WTC11 (cell line): ENCODE results near the gene NAT8L. TPM values are rescaled to one million over a fixed set of nuclear protein-coding genes. Genes with fewer than 3 reads are reported as not detected.

Experiments
- ATAC-seq: fragments of 200-7000 bp; cut with Tn5 transposase; 2 replicates; pipeline ENCODE4 v1.10.0; 2021; ENCODE audit warnings: mild to moderate bottlenecking, moderate library complexity
- CTCF ChIA-PET: fragments of 300-600 bp; sonication (Branson Sonifier 250); formaldehyde crosslinking; loops from one replicate; lab custom pipeline; 2021; ENCODE audit warnings: antibody characterized with exemption; lab: Charles Lee
- POLR2A ChIA-PET: fragments of 350-600 bp; sonication (Branson Sonifier 250); formaldehyde crosslinking; loops from one replicate; lab custom pipeline; 2021; ENCODE audit warnings: antibody characterized with exemption; lab: Charles Lee
- DNase-seq: peaks from one replicate; pipeline ENCODE4 v3.0.0; 2021; ENCODE audit warnings: low spot score
- H3K27ac Mint-ChIP-seq: 2 replicates; pipeline ENCODE4 v1.8.0; 2021; ENCODE audit warnings: mixed read lengths
- H3K27me3 Mint-ChIP-seq: 2 replicates; pipeline ENCODE4 v1.8.0; 2021; ENCODE audit warnings: low read depth, mild to moderate bottlenecking, moderate library complexity, mixed read lengths
- H3K36me3 Mint-ChIP-seq: 2 replicates; pipeline ENCODE4 v1.8.0; 2021; ENCODE audit warnings: mixed read lengths
- H3K4me1 Mint-ChIP-seq: 2 replicates; pipeline ENCODE4 v1.8.0; 2022; ENCODE audit warnings: mixed read lengths
- H3K4me3 Mint-ChIP-seq: 2 replicates; pipeline ENCODE4 v1.8.0; 2021; ENCODE audit warnings: mild to moderate bottlenecking, moderate library complexity, mixed read lengths
- H3K9me3 Mint-ChIP-seq: 2 replicates; pipeline ENCODE4 v1.8.0; 2021; ENCODE audit warnings: mixed read lengths
- CTCF ChIP-seq: fragments of 200-600 bp; IDR thresholded peaks from 2 replicates; pipeline ENCODE4 v1.8.0; 2022; ENCODE audit warnings: antibody characterized with exemption
- EMX1 ChIP-seq: fragments of 250-450 bp; sonication (Bioruptor Pico); IDR thresholded peaks from 2 replicates; pipeline ENCODE4 v1.8.0; 2021; ENCODE audit warnings: mild to moderate bottlenecking
- ESRRA ChIP-seq: sonication (generic); formaldehyde crosslinking; IDR thresholded peaks from 2 replicates; pipeline ENCODE4 v1.8.1; 2022; ENCODE audit warnings: mild to moderate bottlenecking, missing genetic modification reagents, borderline replicate concordance
- GABPB1 ChIP-seq: sonication (generic); formaldehyde crosslinking; IDR thresholded peaks from 2 replicates; pipeline ENCODE4 v1.8.1; 2023; ENCODE audit warnings: mild to moderate bottlenecking, missing genetic modification reagents
- HMGXB4 ChIP-seq: sonication (generic); formaldehyde crosslinking; IDR thresholded peaks from 2 replicates; pipeline ENCODE4 v1.8.1; 2023; ENCODE audit warnings: mild to moderate bottlenecking, moderate library complexity, missing genetic modification reagents
- IRF2 ChIP-seq: sonication (generic); formaldehyde crosslinking; IDR thresholded peaks from 2 replicates; pipeline ENCODE4 v1.8.0; 2022; ENCODE audit warnings: low read depth, missing genetic modification reagents, borderline replicate concordance
- JAZF1 ChIP-seq: fragments of 250-450 bp; sonication (Bioruptor Pico); IDR thresholded peaks from 2 replicates; pipeline ENCODE4 v1.9.0; 2021; ENCODE audit warnings: moderate library complexity, mild to moderate bottlenecking, inconsistent platforms
- KAT7 ChIP-seq: sonication (generic); formaldehyde crosslinking; IDR thresholded peaks from 2 replicates; pipeline ENCODE4 v1.8.1; 2023; ENCODE audit warnings: missing genetic modification reagents, mild to moderate bottlenecking, borderline replicate concordance
- NFYB ChIP-seq: sonication (generic); formaldehyde crosslinking; conservative IDR thresholded peaks from 2 replicates; pipeline ENCODE4 v1.8.0; 2022; ENCODE audit warnings: low read depth, missing genetic modification reagents
- RORB ChIP-seq: fragments of 250-450 bp; sonication (Bioruptor Pico); IDR thresholded peaks from 2 replicates; pipeline ENCODE4 v1.9.0; 2021; ENCODE audit warnings: mild to moderate bottlenecking
- SMAD3 ChIP-seq: sonication (generic); formaldehyde crosslinking; IDR thresholded peaks from 2 replicates; pipeline ENCODE4 v1.8.0; 2022; ENCODE audit warnings: missing genetic modification reagents, mild to moderate bottlenecking, borderline replicate concordance
- TP53 ChIP-seq: sonication (generic); formaldehyde crosslinking; IDR thresholded peaks from 2 replicates; pipeline ENCODE4 v1.8.1; 2023; ENCODE audit warnings: mild to moderate bottlenecking, missing genetic modification reagents
- ZNF138 ChIP-seq: sonication (generic); formaldehyde crosslinking; conservative IDR thresholded peaks from 2 replicates; pipeline ENCODE4 v1.8.1; 2022; ENCODE audit warnings: mild to moderate bottlenecking, moderate library complexity, missing genetic modification reagents
- ZNF532 ChIP-seq: fragments of 250-450 bp; sonication (Bioruptor Pico); IDR thresholded peaks from 2 replicates; pipeline ENCODE4 v1.9.0; 2021; ENCODE audit warnings: mild to moderate bottlenecking, borderline replicate concordance
- total RNA-seq: library from RNA; stranded (reverse); gene quantifications from 3 replicates; pipeline ENCODE4 v1.2.3, GENCODE V29; 2021
- TF ChIP-seq, protein P1 (sequence below): sonication (generic); formaldehyde crosslinking; IDR thresholded peaks from 2 replicates; pipeline ENCODE4 v1.8.1; 2022; ENCODE audit warnings: low read depth, missing genetic modification reagents, borderline replicate concordance
- TF ChIP-seq, protein P2 (sequence below): sonication (generic); formaldehyde crosslinking; IDR thresholded peaks from 2 replicates; pipeline ENCODE4 v1.8.0; 2022; ENCODE audit warnings: mild to moderate bottlenecking, missing genetic modification reagents
- TF ChIP-seq, protein P3 (sequence below): fragments of 250-450 bp; sonication (Bioruptor Pico); IDR thresholded peaks from 2 replicates; pipeline ENCODE4 v1.9.0; 2021; ENCODE audit warnings: mild to moderate bottlenecking
- TF ChIP-seq, protein P4 (sequence below): sonication (generic); formaldehyde crosslinking; IDR thresholded peaks from 2 replicates; pipeline ENCODE4 v1.8.0; 2022; ENCODE audit warnings: mild to moderate bottlenecking, missing genetic modification reagents

Gene NAT8L
- total RNA-seq, 1 experiment from 2014 or later, result 20.0 TPM

DNA sequence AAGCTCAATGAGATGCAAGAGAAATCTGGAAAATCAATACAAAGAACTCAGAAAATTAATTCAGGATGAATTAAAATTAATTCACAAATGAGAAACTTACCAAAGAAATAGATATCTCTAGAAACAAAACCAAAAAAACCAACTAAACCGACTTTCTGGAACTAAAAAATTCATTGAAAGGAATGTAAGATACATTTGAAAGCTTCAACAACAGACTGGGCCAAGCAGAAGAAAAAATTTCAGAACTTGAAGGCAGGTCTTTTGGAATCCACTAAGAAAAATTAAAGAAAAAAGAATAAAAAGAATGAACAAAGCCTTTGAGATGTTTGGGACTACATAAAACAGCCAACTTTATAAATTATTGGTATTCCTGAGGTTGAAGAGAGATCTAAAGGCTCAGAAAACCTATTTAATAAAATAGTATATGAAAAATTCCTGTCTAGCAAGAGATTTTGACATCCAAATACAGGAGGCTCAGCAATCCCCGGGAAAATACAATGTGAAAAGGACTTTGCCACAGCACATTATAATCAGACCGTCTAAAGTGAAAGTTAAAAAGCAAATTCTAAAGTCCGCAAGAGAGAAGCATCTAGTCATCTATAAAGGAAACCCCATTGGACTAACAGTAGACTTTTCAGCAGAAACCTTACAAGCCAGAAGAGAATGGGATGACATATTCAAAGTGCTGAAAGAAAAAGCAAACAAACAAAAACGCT is 44.2 kb downstream of the NAT8L start:
- DNase-seq, result no peak
- POLR2A ChIA-PET, result no interaction called here
- Mint-ChIP-seq H3K9me3 (peaks cover 17% of the 10 kb centered on the region), H3K27me3 (peaks cover 15% of the 10 kb centered on the region), H3K4me3 (no peak overlapping the region), H3K27ac (no peak overlapping the region), H3K4me1 (no peaks in the 10 kb centered on the region), H3K36me3 (no peaks in the 10 kb centered on the region)
- CTCF ChIA-PET, result no interaction called here
- TF ChIP-seq, protein P1, sequence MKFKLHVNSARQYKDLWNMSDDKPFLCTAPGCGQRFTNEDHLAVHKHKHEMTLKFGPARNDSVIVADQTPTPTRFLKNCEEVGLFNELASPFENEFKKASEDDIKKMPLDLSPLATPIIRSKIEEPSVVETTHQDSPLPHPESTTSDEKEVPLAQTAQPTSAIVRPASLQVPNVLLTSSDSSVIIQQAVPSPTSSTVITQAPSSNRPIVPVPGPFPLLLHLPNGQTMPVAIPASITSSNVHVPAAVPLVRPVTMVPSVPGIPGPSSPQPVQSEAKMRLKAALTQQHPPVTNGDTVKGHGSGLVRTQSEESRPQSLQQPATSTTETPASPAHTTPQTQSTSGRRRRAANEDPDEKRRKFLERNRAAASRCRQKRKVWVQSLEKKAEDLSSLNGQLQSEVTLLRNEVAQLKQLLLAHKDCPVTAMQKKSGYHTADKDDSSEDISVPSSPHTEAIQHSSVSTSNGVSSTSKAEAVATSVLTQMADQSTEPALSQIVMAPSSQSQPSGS (CRISPR knock-in tag), result no peak
- TF ChIP-seq SMAD3 (CRISPR knock-in tag), result no peak
- ATAC-seq, result no peak

DNA sequence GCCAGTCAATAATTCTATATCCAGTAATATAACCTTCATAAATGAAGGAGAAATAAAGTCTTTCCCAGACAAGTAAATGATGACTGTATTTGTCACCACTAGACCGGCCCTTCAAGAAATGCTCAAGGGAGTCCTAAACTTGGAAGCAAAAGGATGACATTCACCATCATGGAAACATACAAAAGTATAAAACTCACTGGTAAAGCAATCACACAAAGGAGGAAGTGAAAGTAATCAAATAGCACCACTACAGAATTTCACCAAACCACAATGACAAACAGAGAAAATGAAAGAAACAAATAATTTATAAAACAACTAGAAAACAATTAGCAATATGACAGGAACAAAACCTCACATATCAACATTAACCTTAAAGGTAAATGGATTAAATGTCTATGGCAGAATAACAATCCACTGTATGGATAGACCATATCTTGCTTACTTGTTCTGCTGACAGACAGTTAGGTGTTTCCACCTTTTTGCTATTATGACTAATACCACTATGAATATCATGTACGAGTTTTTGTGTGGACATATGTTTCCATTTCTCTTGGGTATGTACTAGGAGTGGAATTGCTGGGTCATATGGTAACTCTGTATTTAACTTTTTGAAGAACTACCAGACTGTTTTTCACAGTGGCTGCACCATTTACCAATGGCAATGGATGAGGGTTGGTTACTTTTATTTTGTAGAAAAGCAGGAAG is 44.9 kb downstream of the NAT8L start:
- Mint-ChIP-seq H3K36me3 (no peaks in the 10 kb centered on the region), H3K4me3 (no peak overlapping the region), H3K9me3 (peaks cover 17% of the 10 kb centered on the region), H3K27ac (no peak overlapping the region), H3K4me1 (no peaks in the 10 kb centered on the region), H3K27me3 (peaks cover 21% of the 10 kb centered on the region)
- ATAC-seq, result no peak
- CTCF ChIA-PET, result no interaction called here
- POLR2A ChIA-PET, result no interaction called here
- DNase-seq, result no peak
- TF ChIP-seq NFYB (CRISPR knock-in tag) (no peak), KAT7 (CRISPR knock-in tag) (no peak), ZNF532 (CRISPR knock-in tag) (no peak), ZNF138 (CRISPR knock-in tag) (no peak), RORB (CRISPR knock-in tag) (no peak), JAZF1 (CRISPR knock-in tag) (no peak), EMX1 (no peak), HMGXB4 (CRISPR knock-in tag) (no peak), IRF2 (no peak), ESRRA (CRISPR knock-in tag) (no peak), GABPB1 (no peak), TP53 (no peak), CTCF (no peak)
- TF ChIP-seq, protein P2, sequence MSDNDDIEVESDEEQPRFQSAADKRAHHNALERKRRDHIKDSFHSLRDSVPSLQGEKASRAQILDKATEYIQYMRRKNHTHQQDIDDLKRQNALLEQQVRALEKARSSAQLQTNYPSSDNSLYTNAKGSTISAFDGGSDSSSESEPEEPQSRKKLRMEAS (CRISPR knock-in tag), result no peak
- TF ChIP-seq, protein P3, sequence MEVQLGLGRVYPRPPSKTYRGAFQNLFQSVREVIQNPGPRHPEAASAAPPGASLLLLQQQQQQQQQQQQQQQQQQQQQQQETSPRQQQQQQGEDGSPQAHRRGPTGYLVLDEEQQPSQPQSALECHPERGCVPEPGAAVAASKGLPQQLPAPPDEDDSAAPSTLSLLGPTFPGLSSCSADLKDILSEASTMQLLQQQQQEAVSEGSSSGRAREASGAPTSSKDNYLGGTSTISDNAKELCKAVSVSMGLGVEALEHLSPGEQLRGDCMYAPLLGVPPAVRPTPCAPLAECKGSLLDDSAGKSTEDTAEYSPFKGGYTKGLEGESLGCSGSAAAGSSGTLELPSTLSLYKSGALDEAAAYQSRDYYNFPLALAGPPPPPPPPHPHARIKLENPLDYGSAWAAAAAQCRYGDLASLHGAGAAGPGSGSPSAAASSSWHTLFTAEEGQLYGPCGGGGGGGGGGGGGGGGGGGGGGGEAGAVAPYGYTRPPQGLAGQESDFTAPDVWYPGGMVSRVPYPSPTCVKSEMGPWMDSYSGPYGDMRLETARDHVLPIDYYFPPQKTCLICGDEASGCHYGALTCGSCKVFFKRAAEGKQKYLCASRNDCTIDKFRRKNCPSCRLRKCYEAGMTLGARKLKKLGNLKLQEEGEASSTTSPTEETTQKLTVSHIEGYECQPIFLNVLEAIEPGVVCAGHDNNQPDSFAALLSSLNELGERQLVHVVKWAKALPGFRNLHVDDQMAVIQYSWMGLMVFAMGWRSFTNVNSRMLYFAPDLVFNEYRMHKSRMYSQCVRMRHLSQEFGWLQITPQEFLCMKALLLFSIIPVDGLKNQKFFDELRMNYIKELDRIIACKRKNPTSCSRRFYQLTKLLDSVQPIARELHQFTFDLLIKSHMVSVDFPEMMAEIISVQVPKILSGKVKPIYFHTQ (CRISPR knock-in tag), result no peak
- TF ChIP-seq, protein P4, sequence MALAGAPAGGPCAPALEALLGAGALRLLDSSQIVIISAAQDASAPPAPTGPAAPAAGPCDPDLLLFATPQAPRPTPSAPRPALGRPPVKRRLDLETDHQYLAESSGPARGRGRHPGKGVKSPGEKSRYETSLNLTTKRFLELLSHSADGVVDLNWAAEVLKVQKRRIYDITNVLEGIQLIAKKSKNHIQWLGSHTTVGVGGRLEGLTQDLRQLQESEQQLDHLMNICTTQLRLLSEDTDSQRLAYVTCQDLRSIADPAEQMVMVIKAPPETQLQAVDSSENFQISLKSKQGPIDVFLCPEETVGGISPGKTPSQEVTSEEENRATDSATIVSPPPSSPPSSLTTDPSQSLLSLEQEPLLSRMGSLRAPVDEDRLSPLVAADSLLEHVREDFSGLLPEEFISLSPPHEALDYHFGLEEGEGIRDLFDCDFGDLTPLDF (CRISPR knock-in tag), result no peak
